GM23338 (cell line): Measurements from ENCODE around the gene ADGRL3. TPM values are rescaled to one million over a fixed set of nuclear protein-coding genes. Genes with fewer than 3 reads are reported as not detected.

Source experiments
- ATAC-seq: fragments of 200-7000 bp; cut with Tn5 transposase; 3 replicates; pipeline ENCODE4 v1.9.1; 2020
- DNase-seq: peaks from one replicate; pipeline ENCODE4 v3.0.0-alpha.2; 2015; ENCODE audit warnings: low spot score
- H2AFZ ChIP-seq: fragments of 200-600 bp; sonication (generic); 2 replicates; pipeline ENCODE4 v1.8.0; 2016; ENCODE audit warnings: antibody characterized with exemption, mild to moderate bottlenecking, moderate library complexity
- H3F3A ChIP-seq: fragments of 200-600 bp; sonication (generic); replicated peaks from 2 replicates; pipeline ENCODE4 v1.8.0; 2017; ENCODE audit warnings: antibody characterized with exemption, mixed run types, low read depth
- H3K27ac ChIP-seq: fragments of 200-600 bp; sonication (generic); 2 replicates; pipeline ENCODE4 v1.6.1; 2016; ENCODE audit warnings: low read depth
- H3K27me3 ChIP-seq: fragments of 200-600 bp; sonication (generic); 2 replicates; pipeline ENCODE4 v1.8.0; 2016; ENCODE audit warnings: mild to moderate bottlenecking, mixed run types, moderate library complexity; ENCODE audit not compliant: insufficient read depth
- H3K36me3 ChIP-seq: fragments of 200-600 bp; sonication (generic); 2 replicates; pipeline ENCODE4 v1.8.0; 2016; ENCODE audit warnings: mild to moderate bottlenecking; ENCODE audit not compliant: insufficient read depth
- H3K4me1 ChIP-seq: fragments of 200-600 bp; sonication (generic); 2 replicates; pipeline ENCODE4 v1.8.0; 2016; ENCODE audit warnings: mild to moderate bottlenecking, moderate library complexity; ENCODE audit not compliant: insufficient read depth
- H3K4me2 ChIP-seq: fragments of 200-600 bp; sonication (generic); 2 replicates; pipeline ENCODE4 v1.7.1; 2017; ENCODE audit warnings: mixed run types
- H3K4me3 ChIP-seq: fragments of 200-600 bp; sonication (generic); 2 replicates; pipeline ENCODE4 v1.6.1; 2016; ENCODE audit warnings: mixed run types
- H3K79me2 ChIP-seq: fragments of 200-600 bp; sonication (generic); replicated peaks from 2 replicates; pipeline ENCODE4 v1.8.0; 2017; ENCODE audit warnings: mild to moderate bottlenecking; ENCODE audit not compliant: insufficient read depth
- H3K9me2 ChIP-seq: fragments of 200-600 bp; sonication (generic); 2 replicates; pipeline ENCODE4 v1.8.0; 2017; ENCODE audit not compliant: insufficient read depth
- H4K20me1 ChIP-seq: fragments of 200-600 bp; sonication (generic); replicated peaks from 2 replicates; pipeline ENCODE4 v1.8.0; 2017; ENCODE audit warnings: mild to moderate bottlenecking; ENCODE audit not compliant: insufficient read depth
- H3K27ac Mint-ChIP-seq: 2 replicates; pipeline ENCODE4 v1.8.0; 2020; ENCODE audit warnings: inconsistent platforms, mild to moderate bottlenecking, moderate library complexity, mixed read lengths
- H3K27me3 Mint-ChIP-seq: 3 replicates; pipeline ENCODE4 v1.8.0; 2022; ENCODE audit warnings: low read depth, mild to moderate bottlenecking, moderate library complexity, mixed read lengths, inconsistent platforms; ENCODE audit not compliant: insufficient read depth, poor library complexity
- H3K36me3 Mint-ChIP-seq: 3 replicates; pipeline ENCODE4 v1.8.0; 2021; ENCODE audit warnings: low read depth, mild to moderate bottlenecking, inconsistent platforms, moderate library complexity, mixed read lengths
- H3K4me1 Mint-ChIP-seq: 3 replicates; pipeline ENCODE4 v1.8.0; 2020; ENCODE audit warnings: mild to moderate bottlenecking, inconsistent platforms, mixed read lengths
- H3K4me3 Mint-ChIP-seq: 3 replicates; pipeline ENCODE4 v1.8.0; 2021; ENCODE audit warnings: moderate library complexity, mild to moderate bottlenecking, inconsistent platforms, mixed read lengths
- H3K9me3 Mint-ChIP-seq: 3 replicates; pipeline ENCODE4 v1.8.0; 2020; ENCODE audit warnings: moderate library complexity, mild to moderate bottlenecking, inconsistent platforms, mixed read lengths
- CTCF ChIP-seq, 2 experiments: fragments of 200-600 bp in 1 of 2; sonication (generic) in 1 of 2; conservative IDR thresholded peaks; 2 replicates each; pipeline versions ENCODE4 v1.5.1 to v1.6.1; 2016 to 2017; ENCODE audit warnings: antibody characterized with exemption in 2 of 2, low read depth in 2 of 2, mild to moderate bottlenecking in 2 of 2, moderate library complexity in 1 of 2
- ETS1 ChIP-seq: IDR thresholded peaks from 2 replicates; pipeline ENCODE4 v1.6.1; 2016; ENCODE audit warnings: antibody characterized with exemption
- EZH2 ChIP-seq: fragments of 200-600 bp; sonication (generic); IDR thresholded peaks from one replicate; pipeline ENCODE4 v1.8.0; 2017; ENCODE audit warnings: antibody characterized with exemption, mild to moderate bottlenecking, low read depth; ENCODE audit not compliant: unreplicated experiment
- JUNB ChIP-seq: IDR thresholded peaks from one replicate; pipeline ENCODE4 v1.6.1; 2016; ENCODE audit warnings: antibody characterized with exemption; ENCODE audit not compliant: unreplicated experiment
- NANOG ChIP-seq: IDR thresholded peaks from 2 replicates; pipeline ENCODE4 v1.6.1; 2016; ENCODE audit warnings: antibody characterized with exemption, borderline replicate concordance
- POLR2AphosphoS5 ChIP-seq: IDR thresholded peaks from 2 replicates; pipeline ENCODE4 v1.6.1; 2016; ENCODE audit warnings: antibody characterized with exemption, low read depth
- STAT1 ChIP-seq: IDR thresholded peaks from one replicate; pipeline ENCODE4 v1.6.1; 2016; ENCODE audit warnings: antibody characterized with exemption; ENCODE audit not compliant: unreplicated experiment
- ZNF114 ChIP-seq: fragments of 250-450 bp; sonication (Bioruptor Pico); IDR thresholded peaks from 2 replicates; pipeline ENCODE4 v1.5.0; 2020; ENCODE audit warnings: mild to moderate bottlenecking, moderate library complexity
- ZNF331 ChIP-seq: fragments of 250-450 bp; sonication (Bioruptor Pico); IDR thresholded peaks from 2 replicates; pipeline ENCODE4 v1.5.0; 2020; ENCODE audit warnings: low read depth, mild to moderate bottlenecking, moderate library complexity
- polyA plus RNA-seq: library from polyadenylated mRNA; unstranded; fragments of >200 nt; fragmentation: Nextera tagmentation; extraction: Ambion mirVana; gene quantifications from 2 replicates; pipeline ENCODE4 v1.2.1, GENCODE V29; 2016
- total RNA-seq: library from RNA; depleted of rRNA; stranded (reverse); fragments of >200 nt; shearing (Covaris generic); gene quantifications from 2 replicates; pipeline ENCODE4 v1.2.3, GENCODE V29; 2014

Gene ADGRL3
- total and polyA plus RNA-seq, 2 experiments from 2014 or later: 9.7 to 16.5 TPM

- no peak for DNase-seq
- H3K27me3 ChIP-seq: no peaks in the 10 kb centered on the region
- H3K4me3 ChIP-seq: no peak overlapping the region
- ATAC-seq: no peak
- H3K9me2 ChIP-seq: no peaks in the 10 kb centered on the region
- peaks cover 4% of the 10 kb centered on the region for H3K27me3 Mint-ChIP-seq
- H3K4me1 Mint-ChIP-seq: peaks cover 16% of the 10 kb centered on the region
- no peaks in the 10 kb centered on the region for H4K20me1 ChIP-seq
- H3K36me3 Mint-ChIP-seq: no peaks in the 10 kb centered on the region
- H3F3A ChIP-seq: no peaks in the 10 kb centered on the region
- H3K36me3 ChIP-seq: no peaks in the 10 kb centered on the region
- no peaks in the 10 kb centered on the region for H3K79me2 ChIP-seq
- H3K27ac Mint-ChIP-seq: no peak overlapping the region
- H3K9me3 Mint-ChIP-seq: no peaks in the 10 kb centered on the region
- no peak overlapping the region for H2AFZ ChIP-seq
- H3K27ac ChIP-seq: 0 out of 2 replicates have a peak overlapping the region, but pooled peaks have one; percentile 4
- TF ChIP-seq NANOG (no peak), POLR2AphosphoS5 (no peak), ZNF114 (CRISPR knock-in tag) (no peak)
- H3K4me3 Mint-ChIP-seq: no peak overlapping the region
- peaks cover 19% of the 10 kb centered on the region for H3K4me1 ChIP-seq
- H3K4me2 ChIP-seq: no peak overlapping the region
These were observed 686.0 kb downstream of the ADGRL3 start for GRCh38 chr4:61886131-61886530.

GRCh38 chr4:61889117-61889516 lies 689.0 kb downstream of the ADGRL3 start:
- Histone ChIP-seq H3K4me2 (no peak overlapping the region), H3K9me2 (no peaks in the 10 kb centered on the region), H4K20me1 (no peaks in the 10 kb centered on the region), H2AFZ (no peak overlapping the region), H3K27ac (no peak overlapping the region), H3K4me1 (peaks cover 24% of the 10 kb centered on the region), H3K79me2 (no peaks in the 10 kb centered on the region), H3K36me3 (no peaks in the 10 kb centered on the region), H3F3A (no peaks in the 10 kb centered on the region), H3K4me3 (no peak overlapping the region), H3K27me3 (no peaks in the 10 kb centered on the region)
- ATAC-seq (no peak), DNase-seq (no peak)
- Mint-ChIP-seq H3K4me3 (no peak overlapping the region), H3K4me1 (peaks cover 23% of the 10 kb centered on the region), H3K27me3 (peaks cover 9% of the 10 kb centered on the region), H3K36me3 (no peaks in the 10 kb centered on the region), H3K9me3 (no peaks in the 10 kb centered on the region), H3K27ac (no peak overlapping the region)
- TF ChIP-seq ETS1: no peak
- TF ChIP-seq CTCF (conservative IDR thresholded peaks at IDR 0.05; ENCODE audit: low read depth in 2 of 2): no peak
- TF ChIP-seq ZNF331 (CRISPR knock-in tag): no peak
- no peak for TF ChIP-seq EZH2
- no peak for TF ChIP-seq STAT1

GRCh38 chr4:61890321-61890720 lies 690.2 kb downstream of the ADGRL3 start:
- no peaks in the 10 kb centered on the region for H3K36me3 ChIP-seq
- Mint-ChIP-seq H3K4me3 (no peak overlapping the region), H3K36me3 (no peaks in the 10 kb centered on the region), H3K9me3 (no peaks in the 10 kb centered on the region), H3K27ac (peak overlapping the region; percentile 65; the same call in 1 of the 2 replicates), H3K4me1 (peaks cover 23% of the 10 kb centered on the region), H3K27me3 (peaks cover 9% of the 10 kb centered on the region)
- no peak overlapping the region for H3K27ac ChIP-seq
- H3K4me1 ChIP-seq: peaks cover 24% of the 10 kb centered on the region
- no peaks in the 10 kb centered on the region for H3F3A ChIP-seq
- H3K4me2 ChIP-seq: no peak overlapping the region
- DNase-seq (peak; percentile 23), ATAC-seq (peak; percentile 57; the same call in 2 of the 3 replicates)
- H4K20me1 ChIP-seq: no peaks in the 10 kb centered on the region
- TF ChIP-seq NANOG: no peak
- TF ChIP-seq JUNB: no peak
- TF ChIP-seq EZH2: no peak
- no peaks in the 10 kb centered on the region for H3K9me2 ChIP-seq
- H3K79me2 ChIP-seq: no peaks in the 10 kb centered on the region
- no peaks in the 10 kb centered on the region for H3K27me3 ChIP-seq
- no peak overlapping the region for H3K4me3 ChIP-seq
- no peak overlapping the region for H2AFZ ChIP-seq
